Stimulated activated CD4-positive, alpha-beta T cell treated with anti-CD3 and anti-CD28 coated beads, Interleukin-2, amount 100 ng/mL, for 48 hours (primary cell): ENCODE results near the gene KCNC2.
"Not testable (repeated sequence)": the region's sequence is repeated elsewhere in the genome, so short reads cannot be mapped to it uniquely, and the experiment has no call there.

ENCODE experiments used
- DNase-seq, 2 donors: peaks; one replicate each; pipeline ENCODE4 v3.0.0-alpha.2; 2020

The KCNC2 gene

DNA sequence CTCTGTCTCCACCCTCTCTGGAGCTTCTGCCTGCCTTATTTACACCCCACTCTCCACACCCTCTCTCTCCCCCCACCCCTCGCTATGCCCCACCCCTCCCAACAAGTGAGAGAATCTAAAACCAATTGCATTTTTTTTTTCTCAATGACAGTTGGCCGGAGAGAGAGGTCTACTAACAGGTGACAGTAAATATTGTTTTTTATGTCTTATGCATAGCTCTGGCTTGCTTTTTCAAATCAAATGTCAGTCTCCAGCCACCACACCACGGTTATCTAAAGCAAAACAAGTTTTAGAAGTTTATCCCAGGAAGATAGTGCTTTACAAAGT lies at the start of gene KCNC2:
Gene KCNC2 (minus strand): TSS at position 28 of the 327 bp plus-strand sequence.
- DNase-seq = no peak

DNA sequence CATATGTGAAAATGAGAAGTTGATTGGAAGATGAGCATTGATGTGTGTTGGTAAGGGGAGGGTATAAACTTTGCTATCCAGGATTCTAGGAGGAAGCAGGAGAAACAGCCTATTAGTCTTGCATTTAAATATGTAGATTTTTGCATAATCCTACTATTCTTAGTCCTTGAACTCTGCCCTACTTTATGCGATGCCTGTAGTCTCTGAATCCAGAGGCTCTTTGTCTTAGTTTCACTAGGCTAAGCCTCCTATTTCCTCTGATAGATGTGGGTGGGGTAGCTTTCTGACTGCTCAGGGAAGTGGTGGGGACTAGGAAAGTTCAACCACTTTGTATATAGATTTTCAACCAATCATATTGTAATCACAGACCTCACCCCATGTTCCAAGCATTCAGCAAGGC lies 49.5 kb upstream of the KCNC2 start:
- DNase-seq = no peak

DNA sequence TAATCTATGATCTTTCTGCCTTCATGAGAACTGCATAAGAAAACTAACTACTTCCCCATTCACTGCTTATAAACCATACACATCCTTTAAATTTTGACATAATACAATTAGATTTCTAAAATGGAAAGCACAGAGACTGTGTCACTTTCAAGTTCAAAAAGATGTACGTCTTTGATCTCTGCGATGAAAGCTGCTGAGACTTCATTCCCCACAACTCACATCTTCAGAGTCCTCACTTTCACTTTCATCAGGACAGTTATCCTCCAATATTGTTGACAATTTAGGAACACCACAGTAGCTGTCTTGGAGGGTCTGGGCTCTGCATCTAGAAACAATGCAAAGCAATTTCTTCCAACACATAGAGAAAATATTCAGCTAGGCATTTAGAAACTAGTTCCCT lies 47.9 kb upstream of the KCNC2 start:
- no peak for DNase-seq

DNA sequence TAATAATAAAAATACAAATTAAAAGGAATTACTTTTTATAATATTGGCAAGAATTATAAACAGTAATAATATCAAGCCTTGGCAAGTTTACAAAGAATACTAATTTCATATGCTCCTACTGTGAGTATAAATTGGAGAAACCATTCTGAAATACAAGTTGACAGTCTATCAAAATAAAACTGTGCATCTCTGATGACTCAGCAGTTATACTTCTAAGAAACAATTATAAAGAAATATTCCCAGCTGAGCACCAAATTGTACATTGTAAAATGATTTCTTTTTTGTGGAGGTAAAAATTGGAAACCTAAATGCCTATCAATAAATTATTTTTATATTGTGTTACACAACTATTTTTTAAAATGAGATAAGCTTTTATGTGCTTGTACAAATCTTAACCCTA lies 35.5 kb upstream of the KCNC2 start:
- no peak for DNase-seq

DNA sequence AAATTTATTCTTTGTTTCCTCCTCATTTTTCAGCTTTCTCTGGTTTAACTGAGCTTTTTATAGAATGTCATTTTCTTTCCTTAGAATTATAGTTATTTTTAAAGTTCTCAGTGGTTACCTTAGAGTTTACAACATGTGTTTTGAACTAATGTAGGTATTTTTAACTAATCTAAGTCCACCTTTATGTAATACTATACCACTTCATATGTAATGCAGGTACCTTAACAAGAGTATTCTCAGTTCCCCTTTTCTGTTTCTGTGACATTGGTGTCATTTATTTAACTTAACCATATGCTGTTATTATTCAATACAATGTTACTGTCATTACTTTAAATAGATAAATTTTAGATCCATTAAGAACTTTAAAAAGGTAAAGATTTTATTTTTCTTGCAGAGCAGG lies 30.3 kb upstream of the KCNC2 start:
- DNase-seq = no peak

DNA sequence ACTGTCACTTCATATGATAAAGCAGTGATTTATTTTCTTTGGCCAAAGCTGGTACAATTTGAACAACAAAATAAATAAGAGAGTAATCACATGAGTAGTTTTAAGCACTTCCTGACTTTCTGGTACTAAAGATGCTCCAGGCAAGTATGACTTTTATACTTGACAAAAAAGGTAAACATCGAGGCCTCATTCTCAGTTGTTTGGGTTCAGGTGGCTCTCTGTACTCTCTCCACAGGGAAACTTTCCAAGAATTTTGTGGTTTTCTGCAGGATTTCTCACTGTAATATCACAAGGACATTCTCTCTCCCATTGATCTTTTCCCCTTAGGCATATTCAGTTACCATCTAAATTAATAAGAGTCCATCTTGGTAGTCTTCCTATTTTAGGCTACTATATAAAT lies 26.6 kb upstream of the KCNC2 start:
- no peak for DNase-seq

DNA sequence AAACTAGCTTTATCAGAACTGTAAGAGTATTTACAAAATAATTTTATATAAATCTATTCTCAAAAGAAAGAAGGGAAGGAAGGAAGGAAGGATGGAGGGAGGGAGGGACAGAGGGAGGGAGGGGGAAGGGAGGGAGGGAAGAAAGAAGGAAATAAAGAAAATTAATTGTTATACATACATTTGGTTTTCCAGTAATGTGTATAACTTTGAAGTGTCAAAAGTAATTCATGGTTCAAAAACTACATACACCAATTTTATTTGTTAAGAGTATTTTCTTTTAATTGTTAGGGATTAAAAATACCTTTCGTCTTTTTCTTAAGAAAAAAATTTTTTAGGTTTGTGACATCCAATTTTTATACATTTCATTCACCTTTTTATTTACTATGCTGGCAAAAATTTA lies 17.5 kb upstream of the KCNC2 start:
- no peak for DNase-seq

DNA sequence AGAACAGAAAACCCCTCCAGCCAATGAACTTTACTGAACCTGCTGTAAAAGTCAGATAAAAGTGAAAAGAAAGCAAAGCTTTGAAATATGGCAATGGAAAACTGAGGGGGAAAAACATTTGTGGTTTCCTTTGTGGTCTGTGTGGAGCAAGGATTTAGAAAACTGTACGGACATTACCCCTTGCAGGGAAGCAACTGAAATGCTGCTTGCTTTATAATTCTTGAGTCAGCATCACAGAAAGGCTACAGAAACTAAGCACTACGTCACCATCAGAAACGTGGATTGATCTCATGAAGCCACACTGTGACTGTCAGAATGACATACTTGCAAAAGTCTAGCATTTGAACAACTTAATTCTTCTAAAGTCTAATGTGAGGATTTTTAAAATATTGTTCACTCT lies 2.4 kb upstream of the KCNC2 start:
- DNase-seq = no peak

DNA sequence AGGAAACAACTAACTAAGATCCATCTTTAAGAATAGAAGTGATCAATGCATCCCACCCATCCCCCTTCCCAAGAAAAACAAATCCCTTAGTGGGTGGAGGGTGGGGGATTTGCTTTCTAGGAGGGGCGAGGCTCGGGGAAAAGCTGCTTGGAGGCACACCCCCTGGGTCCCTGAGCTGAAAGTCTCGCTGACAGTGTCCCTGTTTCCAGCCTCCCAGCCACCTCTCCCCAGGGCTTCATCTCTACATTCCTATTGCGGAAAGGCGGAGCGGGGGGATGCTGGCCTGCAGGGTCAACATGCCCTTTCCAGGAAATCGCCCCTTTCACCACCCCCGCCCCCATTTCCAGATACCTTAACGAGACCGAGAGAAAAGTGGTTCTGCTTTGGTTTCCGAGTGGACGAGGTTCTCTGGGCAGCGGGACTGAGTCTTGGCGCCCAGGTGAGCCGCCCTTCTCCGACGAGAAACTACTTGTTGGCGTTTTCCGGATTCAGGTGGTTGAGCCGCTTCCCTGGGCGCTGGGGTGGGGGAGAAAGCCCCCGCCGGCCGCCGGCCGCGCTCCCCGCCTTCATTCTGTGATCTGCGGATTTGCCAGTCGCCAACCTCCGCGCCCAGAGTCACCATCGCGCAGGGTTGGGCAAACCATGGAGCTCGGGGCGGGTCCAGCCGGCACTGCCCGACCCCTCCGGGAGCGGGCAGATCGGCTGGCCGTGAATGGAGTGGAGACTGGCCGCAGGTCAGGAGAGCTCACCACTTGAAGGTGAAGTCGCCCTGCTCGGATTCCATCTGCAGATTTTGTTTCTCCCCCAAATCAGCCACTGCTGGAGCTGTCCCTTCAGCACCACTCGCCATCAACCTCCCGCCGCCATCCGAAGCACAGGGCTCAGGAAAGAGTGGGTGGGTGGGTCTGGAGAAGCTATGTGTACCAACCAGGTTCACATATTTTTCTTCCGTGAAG lies 505 bp downstream of the KCNC2 start:
- peak; percentile 10 to 16 for DNase-seq

DNA sequence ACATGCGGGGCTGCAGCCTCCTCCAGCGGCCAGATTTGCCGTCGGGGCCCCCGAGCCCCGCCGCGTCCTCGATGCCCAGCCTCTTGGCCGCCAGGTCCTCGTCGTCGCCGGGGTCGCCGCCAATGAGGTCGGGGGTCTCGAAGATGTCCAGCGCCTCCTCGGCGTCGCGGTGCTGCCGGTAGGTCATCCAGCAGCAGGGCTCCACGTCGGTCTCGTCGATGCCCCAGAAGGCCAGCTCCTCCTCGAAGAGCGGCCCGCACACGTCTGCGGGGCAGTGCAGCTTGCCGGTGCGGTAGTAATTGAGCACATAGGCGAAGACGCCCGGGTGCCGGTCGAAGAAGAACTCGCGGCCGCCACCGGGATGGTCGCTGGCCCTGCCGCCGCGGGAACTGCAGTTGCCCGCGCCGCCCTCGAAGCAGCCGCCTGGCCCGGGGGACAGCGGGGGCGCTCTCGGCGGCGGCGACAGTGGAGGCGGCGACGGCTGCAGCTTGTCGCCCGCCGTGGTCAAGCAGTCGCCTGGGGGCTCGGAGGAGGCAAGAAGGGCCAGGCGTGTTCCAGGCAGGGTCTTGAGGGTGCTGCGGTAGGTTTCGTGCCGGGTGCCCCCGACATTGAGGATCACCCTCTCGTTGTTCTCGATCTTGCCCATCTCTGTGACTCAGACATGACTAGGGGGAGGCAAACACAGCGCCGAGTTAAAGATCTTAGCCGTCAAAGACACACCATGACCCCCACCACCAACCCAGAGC lies 2.1 kb downstream of the KCNC2 start:
- no peak for DNase-seq

DNA sequence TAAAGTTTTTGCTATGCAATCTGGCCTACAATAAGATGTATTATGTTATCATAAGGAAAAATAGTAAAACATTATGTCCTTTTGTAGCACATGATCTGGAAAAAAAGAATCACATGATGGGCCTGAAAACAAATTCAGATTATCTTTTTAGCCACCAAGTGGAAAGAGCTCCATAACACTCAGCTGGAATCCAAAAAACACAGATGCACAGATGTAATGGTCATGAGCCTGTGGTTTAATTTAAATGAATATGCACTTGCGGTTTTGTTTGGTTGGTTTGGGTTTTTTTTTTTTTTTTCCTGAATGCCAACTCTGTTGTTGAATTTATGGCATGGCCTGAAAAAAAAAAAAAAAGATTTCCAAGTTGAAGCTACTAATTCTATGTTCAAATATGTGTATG lies 4.1 kb downstream of the KCNC2 start:
- no peak for DNase-seq

DNA sequence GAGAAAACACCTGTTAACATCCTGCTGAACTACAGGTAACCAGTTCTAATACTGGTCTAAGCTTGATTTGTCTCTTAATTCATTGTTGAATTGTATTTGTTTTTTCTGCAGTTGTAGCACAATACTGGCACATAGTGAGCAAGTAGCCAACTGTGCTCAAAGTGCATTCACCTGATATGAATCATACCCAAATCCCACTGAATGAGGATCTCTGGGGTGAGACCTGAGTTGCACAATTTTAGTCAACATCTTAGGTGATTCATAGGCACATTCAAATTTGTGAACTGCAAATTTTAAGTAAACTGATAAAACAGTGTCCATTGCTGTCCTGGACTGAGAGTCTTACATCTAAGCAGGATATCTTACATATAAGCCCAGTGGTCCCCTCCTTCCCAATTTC lies 12.8 kb downstream of the KCNC2 start:
- no peak for DNase-seq

DNA sequence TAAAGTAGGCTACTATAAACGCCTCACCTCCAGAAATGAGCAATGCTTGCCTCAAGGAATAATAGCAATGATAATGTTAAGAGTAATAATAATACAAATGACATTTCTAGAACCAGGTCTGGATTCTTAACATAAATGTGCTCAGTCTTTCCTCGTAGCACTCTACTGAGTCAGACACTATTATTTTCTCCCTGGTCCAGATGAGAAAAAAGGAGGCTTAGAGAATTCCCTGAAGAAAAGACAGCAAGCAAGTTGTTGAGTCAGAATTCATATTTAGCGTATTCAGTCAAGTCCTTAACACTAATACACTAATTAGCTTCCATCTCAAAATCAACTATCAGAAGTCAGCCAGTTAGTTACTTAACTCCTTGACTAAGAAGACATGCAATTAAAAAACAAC lies 13.2 kb downstream of the KCNC2 start:
- DNase-seq = no peak

DNA sequence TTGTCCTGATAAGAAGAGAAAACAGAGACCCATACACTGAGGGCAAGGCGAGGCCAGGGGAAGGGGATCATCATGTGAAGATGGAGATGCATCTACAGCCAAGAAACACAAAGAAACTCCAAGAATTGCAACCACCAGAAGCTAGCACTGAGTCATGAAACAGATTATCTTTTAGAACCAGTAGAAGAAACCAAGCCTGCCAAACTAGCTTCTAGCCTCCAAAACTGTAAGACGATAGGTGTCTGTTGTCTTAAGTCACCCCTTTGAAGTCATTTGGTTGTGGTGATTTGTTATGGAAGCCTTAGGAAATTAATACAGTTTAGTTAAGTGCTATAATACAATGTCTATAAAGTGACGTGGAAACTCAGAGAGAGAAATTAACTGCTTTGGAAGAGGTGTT lies 15.4 kb downstream of the KCNC2 start:
- no peak for DNase-seq

DNA sequence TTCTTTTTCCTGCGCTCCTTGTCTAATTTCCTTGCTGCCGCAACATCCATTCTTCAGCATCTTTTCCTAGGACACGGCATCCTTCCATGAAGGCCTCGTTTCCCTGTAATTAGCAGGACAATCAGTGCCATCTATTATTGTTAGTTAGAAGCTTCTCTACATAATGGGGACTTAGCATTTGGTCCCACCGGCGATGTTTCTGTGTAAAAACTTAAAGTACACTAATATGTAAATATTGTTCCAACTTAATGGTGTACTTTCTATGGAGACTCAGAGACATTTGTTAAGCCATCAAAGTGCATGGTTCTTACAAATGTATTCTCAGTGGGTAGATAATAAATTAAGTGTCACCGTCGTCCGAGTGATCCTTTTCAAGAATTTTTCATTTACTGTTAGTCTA lies 17.4 kb downstream of the KCNC2 start:
- DNase-seq = no peak

DNA sequence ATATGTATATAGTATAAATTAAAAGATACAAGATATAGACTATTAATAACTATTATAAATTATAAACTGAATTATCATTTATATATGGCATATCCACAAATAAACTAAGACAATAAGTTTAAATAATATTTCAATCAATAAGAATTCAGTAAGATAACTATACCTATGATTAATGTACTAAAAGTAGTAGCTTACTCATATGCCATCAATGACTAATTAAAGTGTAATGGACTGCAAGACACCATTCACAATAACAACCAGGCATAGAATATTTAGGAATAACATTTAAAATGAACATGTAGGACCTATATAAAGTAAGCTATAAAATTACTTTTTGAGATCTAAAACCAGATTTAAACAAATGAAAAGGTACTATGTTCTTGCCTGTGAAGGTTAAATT lies 18.8 kb downstream of the KCNC2 start:
- no peak for DNase-seq

DNA sequence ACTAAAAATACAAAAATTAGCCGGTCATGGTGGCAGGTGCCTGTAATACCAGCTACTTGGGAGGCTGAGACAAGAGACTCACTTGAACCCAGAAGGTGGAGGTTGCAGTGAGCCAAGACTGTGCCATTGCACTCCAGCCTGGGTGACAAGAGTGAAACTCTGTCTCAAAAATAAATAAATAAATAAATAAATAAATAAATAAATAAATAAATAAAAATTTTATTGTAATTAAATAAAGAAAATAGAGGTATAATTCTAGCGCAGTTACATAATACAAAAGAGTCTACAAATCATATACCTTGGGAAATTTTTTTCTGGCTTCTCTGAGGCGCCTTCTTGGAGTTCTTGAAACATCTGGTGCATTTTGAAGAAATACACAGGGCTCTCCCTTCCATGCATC lies 23.8 kb downstream of the KCNC2 start:
- DNase-seq = not testable (repeated sequence)

DNA sequence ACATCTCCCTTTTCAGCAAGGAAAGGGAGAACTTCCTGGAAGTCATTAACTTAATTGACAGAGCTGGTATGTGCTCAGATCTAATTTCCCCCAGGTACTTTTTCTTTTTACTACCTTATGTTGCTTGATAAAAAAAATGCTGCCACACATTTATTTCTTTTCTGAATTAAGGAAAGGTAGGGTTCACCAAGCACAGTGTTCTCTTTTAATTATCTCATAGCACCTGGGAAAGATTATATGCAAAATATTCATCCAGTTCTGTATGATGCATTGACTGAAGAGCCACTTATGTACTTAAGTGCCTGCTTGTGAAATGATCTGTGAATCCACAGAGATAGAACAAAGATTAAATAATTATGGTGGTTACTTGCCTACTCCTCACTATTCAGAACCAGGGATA lies 25.1 kb downstream of the KCNC2 start:
- DNase-seq = no peak

DNA sequence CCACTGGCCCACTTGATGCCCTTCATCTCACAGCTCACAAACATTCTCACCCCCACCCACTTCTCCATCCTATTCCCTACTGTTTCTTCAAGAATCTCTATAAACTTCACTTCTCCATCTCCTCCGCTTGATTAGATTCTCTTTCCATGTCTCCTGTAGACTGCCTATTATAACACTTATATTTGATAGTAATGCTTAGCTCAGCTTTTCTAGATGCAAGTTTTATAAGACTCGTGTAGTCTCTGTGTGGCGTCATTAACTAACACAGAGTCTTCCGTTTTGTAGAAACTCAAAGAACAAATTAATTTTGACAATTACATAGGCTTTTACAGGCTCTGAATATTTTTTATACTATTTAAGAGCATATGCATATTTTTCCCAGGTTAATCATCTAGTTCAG lies 25.7 kb downstream of the KCNC2 start:
- DNase-seq = no peak

DNA sequence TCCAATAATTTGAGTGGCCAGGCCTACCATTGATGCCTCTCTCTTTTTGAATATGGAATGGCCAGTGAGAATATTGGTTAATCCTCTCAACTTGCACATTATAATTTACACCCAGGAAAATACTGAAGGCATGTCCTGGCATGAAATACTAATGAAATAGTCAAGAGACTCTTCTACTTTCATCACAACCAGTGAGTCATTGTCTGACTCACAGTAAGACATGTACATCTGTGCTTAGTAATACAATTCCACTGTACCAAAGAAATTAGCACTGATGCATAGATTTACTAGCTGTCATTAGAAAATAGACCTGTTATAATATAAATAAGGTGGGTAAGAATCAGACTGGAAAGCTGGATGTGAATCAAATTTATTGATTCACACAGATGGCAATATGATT lies 31.6 kb downstream of the KCNC2 start:
- no peak for DNase-seq

DNA sequence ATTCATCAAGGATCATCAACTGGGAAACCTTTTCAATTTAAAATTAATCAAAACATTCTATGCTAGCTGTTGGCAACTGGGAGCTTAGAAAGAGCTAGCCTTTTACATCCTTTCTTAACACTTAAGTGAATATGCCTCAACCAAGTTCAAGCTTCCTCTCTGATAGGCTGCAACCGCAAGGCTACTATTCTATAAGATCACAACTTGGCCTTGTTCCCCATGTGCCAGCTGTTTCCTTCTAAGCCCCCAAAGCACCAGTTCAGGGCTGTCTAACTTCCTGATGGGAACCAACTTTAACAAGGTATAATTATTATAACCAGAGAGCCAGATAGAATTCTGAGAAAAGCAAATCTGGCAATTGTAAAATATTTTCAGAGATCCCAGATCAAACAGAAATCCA lies 37.0 kb downstream of the KCNC2 start:
- DNase-seq = no peak

DNA sequence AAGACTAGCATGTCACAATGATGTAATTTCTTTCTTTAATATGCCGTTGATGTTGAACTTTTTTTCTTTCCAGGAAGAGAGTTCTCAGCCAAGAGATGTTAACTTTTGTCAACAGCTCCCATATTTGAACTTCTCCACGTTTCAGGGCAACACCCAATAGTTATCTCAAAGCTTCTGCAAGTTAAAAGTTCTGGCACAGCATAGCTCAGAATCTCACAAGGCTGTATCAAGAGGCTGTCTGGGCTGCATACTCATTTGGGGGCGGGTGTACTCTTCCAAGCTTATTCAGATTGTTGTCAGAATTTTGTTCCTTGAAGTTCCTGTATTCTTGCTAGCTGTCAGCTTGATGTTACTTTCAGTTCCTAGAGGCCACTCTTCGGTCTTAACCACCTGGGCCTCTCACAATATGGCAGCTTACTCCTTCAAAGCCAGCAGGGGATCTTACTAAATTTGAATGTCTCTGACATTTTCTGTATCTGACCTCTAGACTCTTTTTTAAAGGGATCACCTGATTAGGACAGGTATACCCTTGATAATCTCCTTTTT lies 38.9 kb downstream of the KCNC2 start:
- DNase-seq = no peak

DNA sequence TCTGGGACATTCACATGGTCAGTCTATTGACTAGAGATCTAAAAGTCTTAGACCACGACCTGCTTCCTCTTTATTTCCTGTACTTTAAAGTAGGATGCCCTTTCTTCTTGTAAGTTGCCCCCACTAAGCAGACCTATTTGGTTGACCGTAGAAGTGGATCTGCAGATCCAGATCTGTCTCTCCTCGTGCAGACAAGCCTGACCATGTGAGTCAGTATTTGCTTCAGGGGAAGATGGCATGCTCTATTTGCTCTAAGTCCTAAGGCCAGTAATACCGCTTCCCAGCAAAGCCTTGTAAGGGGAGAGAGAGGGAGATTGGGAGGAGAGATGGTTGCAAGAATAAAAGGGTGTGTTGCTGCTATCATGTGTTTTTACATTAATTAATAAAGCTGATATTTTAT lies 46.8 kb downstream of the KCNC2 start:
- DNase-seq = no peak

DNA sequence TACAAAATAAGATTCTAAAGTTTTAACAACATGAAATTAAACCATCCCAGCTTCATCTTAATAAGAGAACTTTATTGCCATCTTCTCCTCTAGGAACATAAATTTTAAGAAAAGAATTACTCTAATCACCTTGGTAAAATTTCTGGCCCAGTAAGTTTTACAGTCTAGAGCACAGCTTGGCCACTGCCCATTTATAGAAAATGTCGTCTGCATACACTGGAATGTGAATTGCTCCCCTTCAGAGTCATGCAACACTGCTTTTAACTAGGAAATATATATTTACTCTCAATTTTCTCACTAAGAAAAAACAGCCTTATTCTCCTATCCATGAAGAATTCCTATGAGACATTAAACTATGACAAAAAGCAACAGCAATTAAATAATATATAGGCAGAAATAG lies 48.2 kb downstream of the KCNC2 start:
- DNase-seq = no peak
